Mucosa of descending colon (tissue), 3 donors: ENCODE measurements around the gene DNM3. TPM values are rescaled to one million over a fixed set of nuclear protein-coding genes. Genes with fewer than 3 reads are reported as not detected.
A peak's percentile ranks its signal among the peaks of the same experiment; 100 is the strongest.

ENCODE experiments used
- ATAC-seq: fragments of 200-7000 bp; cut with Tn5 transposase; one replicate; pipeline ENCODE4 v1.9.1; 2020; ENCODE audit warnings: mild to moderate bottlenecking, moderate library complexity
- DNase-seq, 3 donors: peaks; one replicate each; pipeline ENCODE4 v3.0.0-alpha.2; 2020
- H3K36me3 ChIP-seq: fragments of 200-600 bp; one replicate; pipeline ENCODE4 v1.8.0; 2021; ENCODE audit warnings: low read depth, mild to moderate bottlenecking
- H3K4me1 ChIP-seq: fragments of 200-600 bp; one replicate; pipeline ENCODE4 v1.8.0; 2021; ENCODE audit warnings: low read depth, mild to moderate bottlenecking
- H3K4me3 ChIP-seq: fragments of 200-600 bp; one replicate; pipeline ENCODE4 v1.8.0; 2021; ENCODE audit warnings: mild to moderate bottlenecking
- H3K9me3 ChIP-seq: fragments of 200-600 bp; one replicate; pipeline ENCODE4 v1.8.0; 2021; ENCODE audit warnings: mild to moderate bottlenecking
- CTCF ChIP-seq: fragments of 200-600 bp; IDR thresholded peaks from one replicate; pipeline ENCODE4 v1.8.0; 2022; ENCODE audit warnings: antibody characterized with exemption, mild to moderate bottlenecking
- intact Hi-C, 2 donors: fragments of 100-400 bp; cut with DNase I in 1 of 2; cut with micrococcal nuclease in 1 of 2; formaldehyde crosslinking; loops; one replicate each; pipeline versions ENCODE4 v1.11.0 to v1.11.1; 2022; cut with DNase I, micrococcal nuclease
- total RNA-seq, 3 donors: library from RNA; stranded (reverse); fragmentation: NEBNext Ultra II Directional in 2 of 3; extraction: Animal tissue kit (Norgen Biotek cat#: 25700) in 2 of 3; gene quantifications; one replicate each; pipeline versions ENCODE4 v1.2.1 to v1.2.4, GENCODE V29; 2021 to 2023
- donor health status: DM: no; HTN: no; CAD: no; lungs with moderate emphysema.
- donor health status: DM: no; HTN: no; CAD: no.
- donor health status: DM: no; HTN: yes; CAD: no.

The DNM3 gene
- total RNA-seq, 3 donors from 2014 or later: 1.4 to 6.4 (median 2.1) TPM

- no peak for TF ChIP-seq CTCF
- intact Hi-C loops: no loop called here
- H3K4me3 ChIP-seq: no peak overlapping the region
Measured at GRCh38 chr1:172382990-172383389, 541.7 kb downstream of the DNM3 start.

GRCh38 chr1:172383536-172383935, 542.2 kb downstream of the DNM3 start:
- no peaks in the 10 kb centered on the region for H3K9me3 ChIP-seq
- H3K36me3 ChIP-seq: no peaks in the 10 kb centered on the region
- H3K4me1 ChIP-seq: peaks cover 2% of the 10 kb centered on the region
- intact Hi-C loops: no loop called here
- H3K4me3 ChIP-seq: no peak overlapping the region
- ATAC-seq (peak; percentile 28), DNase-seq (no peak)
- TF ChIP-seq CTCF: no peak

More at GRCh38 chr1:172382990-172383389, 541.7 kb downstream of the DNM3 start:
- DNase-seq (no peak), ATAC-seq (no peak)
- H3K9me3 ChIP-seq: no peaks in the 10 kb centered on the region
- peaks cover 2% of the 10 kb centered on the region for H3K4me1 ChIP-seq
- no peaks in the 10 kb centered on the region for H3K36me3 ChIP-seq

- TF ChIP-seq CTCF: no peak
- intact Hi-C loops: no loop called here
- Histone ChIP-seq H3K4me3 (no peak overlapping the region), H3K36me3 (no peaks in the 10 kb centered on the region), H3K9me3 (no peaks in the 10 kb centered on the region), H3K4me1 (peaks cover 2% of the 10 kb centered on the region)
- DNase-seq (no peak), ATAC-seq (no peak)
Measured at GRCh38 chr1:172384656-172385055, 543.4 kb downstream of the DNM3 start.

GRCh38 chr1:172386046-172386445, 544.7 kb downstream of the DNM3 start:
- intact Hi-C loops: no loop called here
- TF ChIP-seq CTCF: no peak
- no peak for ATAC-seq

GRCh38 chr1:172388490-172388889, 547.2 kb downstream of the DNM3 start:
- no peak for TF ChIP-seq CTCF
- no peaks in the 10 kb centered on the region for H3K36me3 ChIP-seq
- no peaks in the 10 kb centered on the region for H3K9me3 ChIP-seq
- no peak overlapping the region for H3K4me3 ChIP-seq
- DNase-seq (peak in 1 of 3 donors; percentile 44), ATAC-seq (no peak)
- intact Hi-C loops: no loop called here
- H3K4me1 ChIP-seq: no peaks in the 10 kb centered on the region

More at GRCh38 chr1:172386046-172386445, 544.7 kb downstream of the DNM3 start:
- H3K4me1 ChIP-seq: peaks cover 2% of the 10 kb centered on the region
- H3K4me3 ChIP-seq: no peak overlapping the region
- no peaks in the 10 kb centered on the region for H3K9me3 ChIP-seq
- no peak for DNase-seq
- no peaks in the 10 kb centered on the region for H3K36me3 ChIP-seq

GRCh38 chr1:172390301-172390682, 549.0 kb downstream of the DNM3 start:
- no peaks in the 10 kb centered on the region for H3K4me1 ChIP-seq
- intact Hi-C loops: loop anchor here in 1 of 2 donors (10.0 kb wide), 1 partner anchor 245 kb away; no protein-coding TSS in a partner anchor
- no peak for DNase-seq
- no peak for ATAC-seq
- no peaks in the 10 kb centered on the region for H3K36me3 ChIP-seq
- TF ChIP-seq CTCF: no peak
- H3K4me3 ChIP-seq: no peak overlapping the region
- H3K9me3 ChIP-seq: no peaks in the 10 kb centered on the region
